ENCODE measurements around the gene ARFGAP3.

ARFGAP3 gene

DNA sequence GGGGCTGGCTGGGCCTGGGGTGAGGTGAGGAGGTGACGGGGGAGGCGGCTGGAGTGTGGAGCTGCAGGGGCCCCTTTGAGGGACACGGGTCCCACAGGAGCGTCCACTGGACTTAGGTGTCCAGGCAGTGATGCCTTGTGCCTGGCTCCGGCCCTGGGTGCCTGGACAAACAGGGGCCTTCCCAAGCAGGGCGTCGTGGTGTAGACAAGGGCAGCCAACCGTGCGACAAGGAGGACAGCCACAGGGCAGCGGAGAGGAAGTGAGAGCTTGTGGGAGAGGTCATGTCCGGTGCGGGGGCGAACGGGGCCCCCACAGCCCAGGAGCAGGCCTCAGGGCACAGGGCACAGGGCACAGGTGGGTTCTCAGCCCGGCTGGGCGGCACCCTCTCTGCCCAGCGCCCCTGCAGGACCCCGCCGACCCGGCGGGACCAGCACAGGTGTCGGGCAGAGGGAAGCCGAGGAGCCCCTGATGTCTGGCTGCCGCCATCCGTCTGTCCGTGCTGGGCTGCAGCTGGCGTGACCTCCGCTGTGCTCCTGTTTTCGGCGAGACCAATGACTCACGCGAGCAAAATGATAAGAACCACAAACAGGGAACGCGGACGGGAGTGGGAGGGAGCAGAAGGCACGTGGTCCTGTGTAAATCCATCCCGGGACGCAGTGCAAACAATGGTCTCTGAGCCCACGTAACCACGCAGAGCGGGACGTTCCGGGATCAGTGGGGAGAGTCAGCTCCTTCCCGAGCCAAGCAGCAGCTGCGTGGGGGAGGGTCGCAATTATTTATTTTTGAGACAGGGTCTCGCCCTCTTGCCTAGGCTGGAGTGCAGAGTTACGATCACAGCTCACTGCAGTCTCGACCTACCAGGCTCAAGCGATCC is 87.3 kb downstream of the ARFGAP3 start:
- H3K4me3 ChIP-seq (ENCODE audit: low read depth, low read length), result peak overlapping the region; percentile 25
- POLR2A ChIA-PET, result interaction anchor here (0.6 kb wide), 1 partner anchor 147 kb away, joined by 4 read pairs; no protein-coding TSS in a partner anchor
- TF ChIP-seq, protein P1, sequence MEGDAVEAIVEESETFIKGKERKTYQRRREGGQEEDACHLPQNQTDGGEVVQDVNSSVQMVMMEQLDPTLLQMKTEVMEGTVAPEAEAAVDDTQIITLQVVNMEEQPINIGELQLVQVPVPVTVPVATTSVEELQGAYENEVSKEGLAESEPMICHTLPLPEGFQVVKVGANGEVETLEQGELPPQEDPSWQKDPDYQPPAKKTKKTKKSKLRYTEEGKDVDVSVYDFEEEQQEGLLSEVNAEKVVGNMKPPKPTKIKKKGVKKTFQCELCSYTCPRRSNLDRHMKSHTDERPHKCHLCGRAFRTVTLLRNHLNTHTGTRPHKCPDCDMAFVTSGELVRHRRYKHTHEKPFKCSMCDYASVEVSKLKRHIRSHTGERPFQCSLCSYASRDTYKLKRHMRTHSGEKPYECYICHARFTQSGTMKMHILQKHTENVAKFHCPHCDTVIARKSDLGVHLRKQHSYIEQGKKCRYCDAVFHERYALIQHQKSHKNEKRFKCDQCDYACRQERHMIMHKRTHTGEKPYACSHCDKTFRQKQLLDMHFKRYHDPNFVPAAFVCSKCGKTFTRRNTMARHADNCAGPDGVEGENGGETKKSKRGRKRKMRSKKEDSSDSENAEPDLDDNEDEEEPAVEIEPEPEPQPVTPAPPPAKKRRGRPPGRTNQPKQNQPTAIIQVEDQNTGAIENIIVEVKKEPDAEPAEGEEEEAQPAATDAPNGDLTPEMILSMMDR (IDR thresholded peaks at IDR 0.05; ENCODE audit: insufficient read depth, low read length, missing control alignments), result no peak
- CTCF ChIA-PET, result interaction anchor here (1.1 to 2.6 kb wide), 5 partner anchors 9 to 321 kb away, joined by 3 to 11 read pairs (median 5); no protein-coding TSS in a partner anchor
- DNase-seq (ENCODE audit: low read depth, low spot score), result peak; percentile 40

DNA sequence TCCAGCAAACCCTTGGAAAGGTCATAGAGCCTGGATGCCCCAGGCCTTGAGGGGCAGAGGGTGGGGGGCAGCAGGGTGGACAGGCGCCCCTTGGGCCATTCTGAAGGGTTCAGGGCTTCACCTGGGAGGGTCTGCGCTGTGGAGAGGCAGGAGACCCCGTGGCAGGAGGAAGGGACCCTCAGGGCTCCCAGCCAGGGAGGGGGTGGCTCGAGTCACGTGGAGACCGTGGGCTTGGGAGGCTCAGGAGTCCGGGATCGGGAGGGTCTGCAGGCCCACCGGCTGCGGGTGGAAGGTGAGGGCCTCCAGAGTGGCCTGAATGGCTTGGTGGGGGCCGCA is 87.9 kb downstream of the ARFGAP3 start:
- no peak overlapping the region for H3K4me3 ChIP-seq (ENCODE audit: low read depth, low read length)
- no peak for DNase-seq (ENCODE audit: low read depth, low spot score)
- ChIA-PET POLR2A (no interaction called here), CTCF (interaction anchor here (1.5 to 2.6 kb wide), 2 partner anchors 11 to 12 kb away, joined by 3 to 11 read pairs; no protein-coding TSS in a partner anchor)
- TF ChIP-seq, protein P1 (IDR thresholded peaks at IDR 0.05; ENCODE audit: insufficient read depth, low read length, missing control alignments), result no peak

DNA sequence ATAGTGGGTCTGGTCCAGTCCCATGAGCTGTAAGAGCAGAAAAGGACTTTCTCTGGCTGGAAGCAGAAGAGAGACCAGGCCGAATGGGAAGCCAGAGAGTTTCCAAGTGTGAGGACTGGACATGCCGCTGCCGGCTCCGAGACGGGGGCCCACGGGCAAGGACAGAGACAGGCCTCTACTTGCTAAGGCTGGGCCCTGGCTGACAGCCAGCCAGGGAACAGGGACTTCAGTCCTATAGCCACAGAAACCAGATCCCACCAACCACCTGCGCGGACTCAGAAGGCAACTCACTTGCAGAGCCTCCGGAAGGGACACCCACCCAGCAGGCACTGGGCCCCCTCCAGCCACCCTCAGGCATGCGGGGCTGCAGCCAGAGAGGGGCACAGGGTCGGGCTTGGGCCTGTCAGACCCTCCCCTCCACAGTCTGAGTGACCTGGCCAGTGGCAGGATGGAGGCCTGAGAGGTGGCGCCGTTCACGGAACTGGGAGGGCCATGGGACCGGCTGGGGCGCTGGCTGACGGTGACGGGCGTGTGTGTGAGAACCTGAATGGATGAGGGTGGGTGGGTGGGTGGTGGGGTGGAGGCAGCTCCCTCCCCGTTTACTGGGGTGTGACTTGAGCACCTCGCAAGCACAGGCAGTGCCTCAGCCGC is 88.6 kb downstream of the ARFGAP3 start:
- ChIA-PET CTCF (interaction anchor here (0.8 to 1.7 kb wide), 2 partner anchors 10 to 42 kb away, joined by 3 to 4 read pairs; no protein-coding TSS in a partner anchor), POLR2A (no interaction called here)
- no peak for DNase-seq (ENCODE audit: low read depth, low spot score)
- TF ChIP-seq, protein P1 (IDR thresholded peaks at IDR 0.05; ENCODE audit: insufficient read depth, low read length, missing control alignments), result no peak
- no peak overlapping the region for H3K4me3 ChIP-seq (ENCODE audit: low read depth, low read length)

DNA sequence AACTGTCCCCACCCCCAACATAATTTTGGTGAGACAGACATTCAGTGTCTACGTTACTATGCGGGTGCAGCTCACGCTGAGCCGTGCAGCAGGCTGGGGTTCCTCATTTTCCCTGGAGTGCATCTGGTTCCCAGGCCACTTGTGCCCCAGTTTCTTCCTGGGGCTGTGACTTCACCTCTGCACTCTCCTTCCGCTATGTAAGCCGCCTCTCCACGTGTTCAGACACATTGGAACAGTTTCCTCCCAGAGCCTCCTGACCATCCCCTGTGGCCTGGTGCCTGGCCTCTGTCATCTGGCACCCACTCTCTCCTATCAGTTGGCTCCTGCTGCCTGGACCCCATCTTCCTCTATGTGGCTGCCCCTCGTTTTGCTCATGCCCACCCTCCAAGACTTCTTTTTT is 90.2 kb downstream of the ARFGAP3 start:
- TF ChIP-seq, protein P1 (IDR thresholded peaks at IDR 0.05; ENCODE audit: insufficient read depth, low read length, missing control alignments), result no peak

DNA sequence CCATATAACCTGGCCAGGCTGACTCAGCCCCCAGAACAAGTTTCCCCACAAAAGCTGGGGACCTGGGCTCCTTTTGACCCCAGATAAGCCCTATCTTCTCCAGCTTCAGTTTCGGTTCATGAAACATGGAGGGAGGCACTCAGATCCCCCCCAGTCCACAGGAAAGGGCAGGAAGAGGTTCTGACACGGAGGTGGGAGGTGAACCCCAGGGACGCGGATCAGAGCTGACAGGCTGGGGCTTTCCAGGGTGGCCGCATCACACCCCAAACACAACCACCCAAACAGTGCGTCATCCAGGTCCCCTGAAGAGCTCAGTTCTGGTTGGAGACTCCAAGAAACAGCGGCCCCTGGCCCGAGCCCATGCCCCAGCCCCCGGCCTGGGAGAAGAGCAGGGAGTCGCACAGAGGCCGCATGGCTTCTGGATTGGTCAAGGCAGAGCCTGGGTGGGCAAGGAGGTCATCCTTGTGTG is 92.1 kb downstream of the ARFGAP3 start:
- TF ChIP-seq, protein P1 (IDR thresholded peaks at IDR 0.05; ENCODE audit: insufficient read depth, low read length, missing control alignments), result no peak
- no peak overlapping the region for H3K4me3 ChIP-seq (ENCODE audit: low read depth, low read length)
- DNase-seq (ENCODE audit: low read depth, low spot score), result no peak
- ChIA-PET CTCF (interaction anchor here (1.0 to 3.1 kb wide), 2 partner anchors 15 to 325 kb away, joined by 3 to 12 read pairs; no protein-coding TSS in a partner anchor), POLR2A (interaction anchor here (0.9 kb wide), 1 partner anchor 10 kb away, joined by 3 read pairs; no protein-coding TSS in a partner anchor)

More for the DNA sequence above, 90.2 kb downstream of the ARFGAP3 start:
- no peak overlapping the region for H3K4me3 ChIP-seq (ENCODE audit: low read depth, low read length)
- ChIA-PET CTCF (interaction anchor here (0.8 kb wide), 1 partner anchor 324 kb away, joined by 3 read pairs; no protein-coding TSS in a partner anchor), POLR2A (no interaction called here)
- DNase-seq (ENCODE audit: low read depth, low spot score), result no peak
